ENCODE results near the gene RNF213.
A peak's percentile ranks its signal among the peaks of the same experiment; 100 is the strongest.

DNA sequence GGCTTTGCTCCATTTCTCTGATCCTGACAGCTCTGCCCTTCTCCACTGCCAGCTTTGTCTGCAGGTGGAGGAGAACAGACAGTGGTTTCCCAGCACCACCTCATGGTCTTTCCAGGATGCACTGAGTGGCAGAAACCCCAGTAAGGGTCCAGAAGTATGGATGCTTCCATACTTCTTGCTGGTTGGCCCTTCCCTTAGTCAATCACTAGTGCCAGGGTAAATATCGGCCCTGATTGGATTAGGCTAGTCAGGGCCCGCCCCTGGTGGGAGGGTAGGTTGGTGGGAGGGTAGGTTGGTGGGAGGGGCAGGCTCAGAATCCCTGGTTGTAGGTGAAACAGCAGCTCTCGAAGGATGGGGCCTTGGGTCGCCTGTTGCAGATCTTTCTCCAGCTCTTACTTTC, 10.2 kb downstream of the RNF213 start:
- TF ChIP-seq JUND (IDR thresholded peaks at IDR 0.05; ENCODE audit: low read length) (no peak), CHD1 (IDR thresholded peaks at IDR 0.05; ENCODE audit: low read depth, low read length) (no peak), KDM1A (IDR thresholded peaks at IDR 0.05; ENCODE audit: borderline replicate concordance, low read length) (no peak), SUZ12 (IDR thresholded peaks at IDR 0.05; ENCODE audit: low read length) (no peak), USF2 (IDR thresholded peaks at IDR 0.05; ENCODE audit: low read length) (no peak), EZH2 (IDR thresholded peaks at IDR 0.05; ENCODE audit: low read depth, low read length, severe bottlenecking) (no peak), SP2 (IDR thresholded peaks at IDR 0.05; ENCODE audit: low read length) (peak; percentile 89), CBX5 (IDR thresholded peaks at IDR 0.05; ENCODE audit: low read depth, low read length) (no peak), POLR2AphosphoS5 (IDR thresholded peaks at IDR 0.05; ENCODE audit: low read depth, low read length) (no peak), EP300 (IDR thresholded peaks at IDR 0.05; ENCODE audit: borderline replicate concordance in 1 of 2, low read depth in 2 of 2, low read length in 2 of 2) (no peak)
- TF ChIP-seq, protein P1, sequence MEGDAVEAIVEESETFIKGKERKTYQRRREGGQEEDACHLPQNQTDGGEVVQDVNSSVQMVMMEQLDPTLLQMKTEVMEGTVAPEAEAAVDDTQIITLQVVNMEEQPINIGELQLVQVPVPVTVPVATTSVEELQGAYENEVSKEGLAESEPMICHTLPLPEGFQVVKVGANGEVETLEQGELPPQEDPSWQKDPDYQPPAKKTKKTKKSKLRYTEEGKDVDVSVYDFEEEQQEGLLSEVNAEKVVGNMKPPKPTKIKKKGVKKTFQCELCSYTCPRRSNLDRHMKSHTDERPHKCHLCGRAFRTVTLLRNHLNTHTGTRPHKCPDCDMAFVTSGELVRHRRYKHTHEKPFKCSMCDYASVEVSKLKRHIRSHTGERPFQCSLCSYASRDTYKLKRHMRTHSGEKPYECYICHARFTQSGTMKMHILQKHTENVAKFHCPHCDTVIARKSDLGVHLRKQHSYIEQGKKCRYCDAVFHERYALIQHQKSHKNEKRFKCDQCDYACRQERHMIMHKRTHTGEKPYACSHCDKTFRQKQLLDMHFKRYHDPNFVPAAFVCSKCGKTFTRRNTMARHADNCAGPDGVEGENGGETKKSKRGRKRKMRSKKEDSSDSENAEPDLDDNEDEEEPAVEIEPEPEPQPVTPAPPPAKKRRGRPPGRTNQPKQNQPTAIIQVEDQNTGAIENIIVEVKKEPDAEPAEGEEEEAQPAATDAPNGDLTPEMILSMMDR (IDR thresholded peaks at IDR 0.05; ENCODE audit: control extremely low read depth in 1 of 3, insufficient read depth in 1 of 3, low read depth in 1 of 3, low read length in 3 of 3): no peak

All from H1 (cell line).